Measurements from ENCODE around the gene PDE10A.

The PDE10A gene

DNA sequence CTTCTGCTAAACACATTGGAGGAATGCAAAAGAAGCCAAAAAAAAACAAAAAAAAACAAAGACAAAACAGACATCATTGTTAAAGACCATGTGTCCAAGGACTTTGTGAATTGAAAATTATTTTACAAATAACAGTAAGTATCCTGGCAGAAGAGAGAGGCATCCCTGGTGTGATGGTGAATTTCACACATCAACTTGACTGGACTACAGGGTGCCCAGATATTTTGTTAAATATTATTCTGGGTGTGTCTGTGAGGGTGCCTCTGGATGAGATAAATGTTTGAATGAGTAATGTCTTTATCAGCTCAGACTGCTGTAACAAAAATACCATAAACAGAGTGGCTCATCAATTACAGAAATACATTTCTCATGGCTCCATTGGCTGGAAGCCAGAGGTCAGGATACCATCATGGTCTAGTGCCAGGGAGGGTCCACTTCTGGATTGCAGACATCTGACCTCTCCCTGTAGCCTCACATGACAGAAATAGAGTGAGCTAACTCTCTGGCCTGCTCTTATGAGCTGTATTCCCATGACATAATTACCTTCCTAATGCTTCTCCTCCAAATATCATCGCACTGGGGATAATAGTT lies 341.4 kb downstream of the PDE10A start:
- Histone ChIP-seq H3K4me1 (ENCODE audit: insufficient read depth, low read length) (no peaks in the 10 kb centered on the region), H3K9me3 (ENCODE audit: control insufficient read depth, insufficient read depth, low read length) (peaks cover 6% of the 10 kb centered on the region), H3K36me3 (ENCODE audit: insufficient read depth, low read length) (no peaks in the 10 kb centered on the region), H3K9ac (ENCODE audit: low read depth, low read length) (no peak overlapping the region)

DNA sequence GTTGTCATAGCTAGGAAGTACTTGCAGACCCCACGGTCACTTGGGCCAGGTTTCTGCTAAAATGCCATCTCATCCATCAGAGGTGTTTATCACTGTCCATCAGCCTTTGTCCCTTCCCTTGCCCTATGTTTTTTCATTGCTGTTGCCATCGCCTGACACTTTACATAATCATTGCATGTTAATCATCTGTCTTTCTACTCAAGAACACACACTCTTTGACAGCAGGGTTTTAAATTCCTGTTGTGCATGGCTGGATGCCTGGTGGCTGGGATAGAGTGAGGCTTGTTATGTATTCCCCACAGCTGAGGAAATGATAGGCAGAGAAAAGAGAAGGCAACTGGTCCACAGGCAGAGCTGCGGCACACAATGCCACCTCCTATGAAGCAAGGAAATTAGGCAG lies 341.9 kb downstream of the PDE10A start:
- peaks cover 6% of the 10 kb centered on the region for H3K9me3 ChIP-seq (ENCODE audit: control insufficient read depth, insufficient read depth, low read length)
- H3K9ac ChIP-seq (ENCODE audit: low read depth, low read length): no peak overlapping the region
- no peaks in the 10 kb centered on the region for H3K36me3 ChIP-seq (ENCODE audit: insufficient read depth, low read length)

DNA sequence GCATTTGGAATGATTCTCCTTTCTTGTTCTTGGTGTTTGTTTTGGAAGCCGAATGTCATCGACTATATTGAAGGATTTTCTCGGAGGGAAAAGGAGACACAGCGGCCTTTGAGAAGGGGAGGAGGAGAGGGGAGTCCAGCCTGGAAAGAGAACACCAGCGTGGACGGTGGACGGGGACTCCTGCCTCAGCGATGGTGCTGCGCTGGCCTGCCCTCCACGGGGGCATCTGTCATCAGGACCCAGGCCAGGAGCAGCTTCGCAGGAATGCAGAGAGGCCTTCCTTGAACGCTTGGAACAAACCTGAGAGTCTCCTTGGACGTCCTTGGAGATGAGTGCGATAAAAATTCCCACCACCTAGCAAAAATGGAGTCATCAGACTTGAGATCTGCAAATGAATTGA lies 345.3 kb downstream of the PDE10A start:
- no peaks in the 10 kb centered on the region for H3K36me3 ChIP-seq (ENCODE audit: insufficient read depth, low read length)
- H3K4me1 ChIP-seq (ENCODE audit: insufficient read depth, low read length): no peaks in the 10 kb centered on the region
- no peak overlapping the region for H3K9ac ChIP-seq (ENCODE audit: low read depth, low read length)
- peaks cover 6% of the 10 kb centered on the region for H3K9me3 ChIP-seq (ENCODE audit: control insufficient read depth, insufficient read depth, low read length)

More for the DNA sequence above, 341.9 kb downstream of the PDE10A start:
- H3K4me1 ChIP-seq (ENCODE audit: insufficient read depth, low read length): no peaks in the 10 kb centered on the region

DNA sequence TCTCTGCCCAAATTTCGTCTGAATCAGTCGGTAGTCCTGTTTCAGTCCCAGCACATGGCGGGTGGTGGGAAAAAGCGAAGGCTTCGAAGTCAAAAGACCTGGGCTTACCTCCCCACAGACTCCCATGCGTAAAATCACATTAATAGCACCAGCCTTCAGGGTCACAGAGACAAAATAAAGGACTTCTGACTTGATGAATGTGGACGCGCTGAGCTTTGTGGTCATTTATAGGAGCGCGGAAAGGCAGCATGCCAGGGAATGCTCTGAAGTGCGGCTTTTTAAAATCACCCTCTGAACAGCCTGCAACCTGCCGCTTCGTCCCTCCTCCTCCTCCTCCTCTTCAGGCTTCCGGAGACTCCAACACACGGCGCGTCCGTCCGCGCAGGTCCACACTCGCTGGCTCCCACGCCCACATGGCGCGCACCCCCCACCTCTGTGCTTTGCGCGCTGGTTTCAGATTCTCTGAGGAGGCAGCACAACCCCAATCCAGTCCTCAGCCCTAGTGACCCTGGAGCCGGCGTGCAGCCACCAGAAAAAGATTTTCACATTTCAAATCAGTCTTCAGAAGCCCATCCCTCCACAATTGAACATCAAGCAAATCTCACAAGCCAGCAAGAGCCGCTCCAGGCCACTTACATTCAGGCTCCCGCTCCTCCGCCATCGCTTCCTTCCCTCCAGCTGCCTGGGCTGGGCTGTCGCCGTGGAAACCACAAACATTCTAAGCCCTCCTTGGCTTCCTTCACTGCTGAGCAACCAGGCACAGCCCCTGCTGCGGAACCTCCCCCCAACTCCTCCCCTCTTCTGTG lies 353.9 kb downstream of the PDE10A start, which contains the start of gene C6orf118:
C6orf118 (minus strand) TSS at position 680 of the 806 bp plus-strand sequence; CDS start at position 661, 19 bp downstream.
- peak within 1 kb of the TSS; percentile 51; the same call in 1 of the 2 replicates for H3K9ac ChIP-seq (ENCODE audit: low read depth, low read length)
- H3K4me1 ChIP-seq (ENCODE audit: insufficient read depth, low read length): no peaks in the 10 kb centered on the region
- no peaks in the 10 kb centered on the region for H3K36me3 ChIP-seq (ENCODE audit: insufficient read depth, low read length)
- H3K9me3 ChIP-seq (ENCODE audit: control insufficient read depth, insufficient read depth, low read length): no peaks in the 10 kb centered on the region

DNA sequence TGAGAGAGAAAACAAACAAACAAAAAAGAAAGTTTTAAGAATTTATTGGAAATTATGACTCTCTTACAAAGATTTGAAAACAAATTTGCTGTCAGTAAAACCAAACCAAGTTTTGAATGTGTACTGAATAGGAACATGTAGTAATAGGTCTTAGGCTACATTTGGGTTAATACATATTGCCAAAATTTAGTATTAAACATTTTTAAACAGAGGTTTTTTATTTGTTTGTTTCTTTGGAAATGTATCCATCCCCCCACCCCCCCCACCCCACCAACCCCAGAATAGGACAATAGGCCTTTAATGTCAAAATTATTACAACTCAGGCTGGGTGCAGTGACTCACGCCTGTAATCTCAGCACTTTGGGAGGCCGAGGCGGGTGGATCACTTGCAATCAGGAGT lies 356.1 kb downstream of the PDE10A start:
- no peaks in the 10 kb centered on the region for H3K4me1 ChIP-seq (ENCODE audit: insufficient read depth, low read length)
- H3K9me3 ChIP-seq (ENCODE audit: control insufficient read depth, insufficient read depth, low read length): no peaks in the 10 kb centered on the region
- H3K9ac ChIP-seq (ENCODE audit: low read depth, low read length): no peak overlapping the region
- no peaks in the 10 kb centered on the region for H3K36me3 ChIP-seq (ENCODE audit: insufficient read depth, low read length)

DNA sequence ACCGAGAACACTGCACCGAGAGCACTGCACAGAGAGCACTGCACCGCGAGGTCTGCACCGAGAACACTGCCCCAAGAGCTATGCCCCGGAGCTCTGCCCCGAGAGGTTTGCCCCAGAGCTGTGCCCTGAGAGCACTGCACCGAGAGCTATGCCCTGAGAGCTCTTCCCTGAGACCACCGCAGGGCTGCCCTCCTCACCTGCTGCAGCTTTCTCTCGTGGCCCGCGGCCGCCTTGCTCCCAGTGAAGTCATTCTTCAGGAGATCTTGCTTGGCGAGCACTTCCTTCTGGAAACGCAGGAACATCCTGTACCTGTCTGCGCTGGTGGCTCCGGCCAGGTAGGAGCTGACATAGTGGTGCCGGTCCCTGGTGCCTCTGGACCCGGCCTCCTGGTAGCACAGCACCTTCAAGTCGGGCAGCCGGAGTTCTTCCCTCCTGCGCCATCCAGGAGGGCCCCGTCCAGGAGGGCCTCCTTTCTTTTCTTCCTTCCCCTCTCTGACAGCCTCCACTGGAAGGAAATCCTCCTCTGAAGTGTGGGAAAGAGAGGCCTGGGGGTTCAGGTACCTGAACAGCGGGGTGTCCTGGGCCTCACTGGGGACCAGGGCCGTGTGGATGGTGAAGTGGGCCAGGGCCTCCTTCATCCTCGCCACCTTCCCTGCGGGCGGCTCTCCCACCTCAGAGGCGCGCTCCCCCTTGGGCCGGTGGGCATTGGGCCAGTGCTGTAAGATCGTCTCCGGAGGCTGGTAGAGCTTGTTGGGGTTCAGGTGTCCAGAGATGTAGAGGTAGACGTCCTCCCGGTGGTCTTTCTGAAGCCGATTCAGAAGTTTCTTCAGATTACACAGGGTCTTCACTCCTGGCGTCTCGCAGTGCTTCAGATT lies 361.4 kb downstream of the PDE10A start:
- H3K4me1 ChIP-seq (ENCODE audit: insufficient read depth, low read length): no peaks in the 10 kb centered on the region
- no peaks in the 10 kb centered on the region for H3K9me3 ChIP-seq (ENCODE audit: control insufficient read depth, insufficient read depth, low read length)
- H3K9ac ChIP-seq (ENCODE audit: low read depth, low read length): no peak overlapping the region
- no peaks in the 10 kb centered on the region for H3K36me3 ChIP-seq (ENCODE audit: insufficient read depth, low read length)

DNA sequence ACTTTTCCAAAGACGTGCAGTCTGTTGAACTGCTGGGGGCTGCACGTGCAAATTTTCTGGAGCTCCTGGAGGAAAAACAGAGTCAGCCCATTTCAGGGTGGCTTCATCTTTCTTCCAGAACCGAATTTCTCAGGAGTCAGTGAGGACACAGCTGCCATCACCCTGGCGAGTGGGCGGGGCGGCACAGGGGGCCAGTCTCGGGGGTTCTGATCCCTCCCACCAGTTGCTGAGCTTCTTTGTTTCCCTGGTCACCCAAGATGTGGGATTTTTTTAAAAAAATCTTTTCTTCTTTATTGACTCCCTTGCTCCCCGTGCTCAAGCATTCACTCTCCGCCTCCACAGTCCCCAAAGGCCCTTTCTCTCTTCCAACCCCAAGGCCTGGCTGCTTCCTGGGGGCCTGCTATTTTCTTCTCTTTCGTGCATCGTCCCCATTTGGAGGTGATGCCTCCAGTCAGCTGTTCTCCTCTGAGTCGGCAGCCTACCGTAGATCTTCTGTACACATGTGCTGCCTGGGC lies 362.6 kb downstream of the PDE10A start:
- Histone ChIP-seq H3K9me3 (ENCODE audit: control insufficient read depth, insufficient read depth, low read length) (no peaks in the 10 kb centered on the region), H3K36me3 (ENCODE audit: insufficient read depth, low read length) (no peaks in the 10 kb centered on the region)

DNA sequence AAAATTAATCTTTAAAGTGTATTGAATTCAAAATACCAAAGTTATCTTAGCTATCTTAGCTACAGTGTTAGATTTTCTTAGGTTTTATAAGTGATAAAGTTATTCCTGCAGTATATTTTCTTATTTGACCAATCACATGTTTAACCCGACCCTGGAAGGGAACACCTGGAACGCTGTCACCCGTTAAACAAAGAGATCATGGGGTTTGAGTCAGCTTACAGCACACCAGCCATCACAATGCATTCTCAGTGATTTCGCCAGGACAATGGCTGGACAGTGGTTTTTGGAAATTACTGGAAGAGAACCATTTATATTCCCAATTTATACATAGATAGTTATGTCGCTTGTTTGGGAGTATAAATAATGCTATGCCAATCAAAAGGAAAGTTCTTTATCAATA lies 364.2 kb downstream of the PDE10A start:
- H3K9ac ChIP-seq (ENCODE audit: low read depth, low read length): no peak overlapping the region

More for the DNA sequence above, 362.6 kb downstream of the PDE10A start:
- Histone ChIP-seq H3K4me1 (ENCODE audit: insufficient read depth, low read length) (no peaks in the 10 kb centered on the region), H3K9ac (ENCODE audit: low read depth, low read length) (no peak overlapping the region)

DNA sequence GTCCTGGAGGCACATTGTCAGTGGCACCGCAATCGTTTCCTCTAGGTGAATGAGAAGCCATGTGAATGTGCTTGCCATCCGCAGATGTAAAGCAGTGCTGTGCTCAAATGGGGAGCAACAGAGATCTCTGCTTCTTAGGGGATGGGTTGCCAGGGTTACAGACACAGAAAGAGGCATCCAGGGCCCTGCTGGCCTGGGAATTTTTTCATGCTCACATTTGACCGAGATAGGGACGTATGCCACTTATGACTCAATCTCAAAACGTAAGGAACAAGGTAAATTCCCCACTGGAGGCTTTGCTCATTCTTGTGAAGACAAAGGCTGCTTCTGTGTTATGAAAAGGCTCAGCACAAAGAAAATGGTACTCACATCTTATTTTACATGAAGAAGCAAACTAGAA lies 364.6 kb downstream of the PDE10A start:
- Histone ChIP-seq H3K9ac (ENCODE audit: low read depth, low read length) (no peak overlapping the region), H3K9me3 (ENCODE audit: control insufficient read depth, insufficient read depth, low read length) (no peaks in the 10 kb centered on the region), H3K36me3 (ENCODE audit: insufficient read depth, low read length) (no peaks in the 10 kb centered on the region), H3K4me1 (ENCODE audit: insufficient read depth, low read length) (no peaks in the 10 kb centered on the region)

More for the DNA sequence above, 364.2 kb downstream of the PDE10A start:
- no peaks in the 10 kb centered on the region for H3K36me3 ChIP-seq (ENCODE audit: insufficient read depth, low read length)
- H3K4me1 ChIP-seq (ENCODE audit: insufficient read depth, low read length): no peaks in the 10 kb centered on the region
- H3K9me3 ChIP-seq (ENCODE audit: control insufficient read depth, insufficient read depth, low read length): no peaks in the 10 kb centered on the region

DNA sequence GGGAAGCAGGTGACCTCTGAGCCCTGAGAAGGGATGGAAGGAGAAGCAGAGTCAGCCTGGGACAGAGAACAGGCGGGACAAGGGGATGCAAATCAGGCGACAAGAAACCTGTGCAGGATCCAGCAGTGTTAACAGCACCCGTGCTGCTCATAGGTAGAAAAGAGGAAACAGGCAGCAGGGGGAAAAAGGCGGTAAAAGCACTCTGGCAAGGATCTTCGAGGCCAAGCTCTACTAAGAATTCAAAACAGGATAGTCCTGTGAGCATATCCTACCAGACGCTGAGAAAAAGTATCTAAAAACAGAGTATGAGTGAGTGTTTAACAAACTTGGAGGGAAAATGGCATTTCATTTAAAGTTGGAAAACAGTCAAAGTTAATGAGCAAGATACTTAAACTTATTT lies 370.4 kb downstream of the PDE10A start:
- no peaks in the 10 kb centered on the region for H3K4me1 ChIP-seq (ENCODE audit: insufficient read depth, low read length)
- H3K9me3 ChIP-seq (ENCODE audit: control insufficient read depth, insufficient read depth, low read length): no peaks in the 10 kb centered on the region
- H3K36me3 ChIP-seq (ENCODE audit: insufficient read depth, low read length): no peaks in the 10 kb centered on the region
- H3K9ac ChIP-seq (ENCODE audit: low read depth, low read length): no peak overlapping the region

Measured in ES-I3 (cell line).